Neural cell (in vitro differentiated cells): ENCODE results near the gene RBAK. TPM values are rescaled to one million over a fixed set of nuclear protein-coding genes. Genes with fewer than 3 reads are reported as not detected.

Experiments
- H2AFZ ChIP-seq: fragments of 200-600, 300-800 bp; sonication (generic), shearing (Covaris generic); 2 replicates; pipeline ENCODE4 v1.6.0; 2014; ENCODE audit warnings: low read depth, mild to moderate bottlenecking, antibody characterized with exemption, low read length, moderate library complexity
- H3F3A ChIP-seq: fragments of 200-600 bp; shearing (Covaris generic); 2 replicates; pipeline ENCODE4 v1.6.1; 2016; ENCODE audit warnings: mild to moderate bottlenecking, moderate library complexity, mixed read lengths, antibody characterized with exemption, low read length; ENCODE audit not compliant: insufficient read depth, poor library complexity, severe bottlenecking
- H3K27ac ChIP-seq: fragments of 200-600, 300-800 bp; sonication (generic), shearing (Covaris generic); 2 replicates; pipeline ENCODE4 v1.5.1; 2014; ENCODE audit warnings: mild to moderate bottlenecking, low read length, moderate library complexity
- H3K27me3 ChIP-seq: fragments of 300-800, 200-600 bp; sonication (generic), shearing (Covaris generic); 2 replicates; pipeline ENCODE4 v1.6.0; 2014; ENCODE audit warnings: mild to moderate bottlenecking, low read depth, low read length, moderate library complexity; ENCODE audit not compliant: insufficient read depth
- H3K36me3 ChIP-seq: fragments of 300-800, 200-600 bp; sonication (generic), shearing (Covaris generic); 2 replicates; pipeline ENCODE4 v1.5.1; 2014; ENCODE audit warnings: mild to moderate bottlenecking, antibody characterized with exemption, low read length, moderate library complexity; ENCODE audit not compliant: insufficient read depth
- H3K4me2 ChIP-seq: fragments of 300-800, 200-600 bp; sonication (generic), shearing (Covaris generic); 2 replicates; pipeline ENCODE4 v1.6.0; 2014; ENCODE audit warnings: mild to moderate bottlenecking, low read length
- H3K4me3 ChIP-seq: fragments of 300-800, 200-600 bp; sonication (generic), shearing (Covaris generic); 2 replicates; pipeline ENCODE4 v1.5.1; 2014; ENCODE audit warnings: mild to moderate bottlenecking, low read length, moderate library complexity
- H3K79me2 ChIP-seq: fragments of 200-600 bp; shearing (Covaris generic); replicated peaks from 2 replicates; pipeline ENCODE4 v1.6.0; 2014; ENCODE audit warnings: mild to moderate bottlenecking, low read length, moderate library complexity; ENCODE audit not compliant: insufficient read depth
- H3K9ac ChIP-seq: fragments of 300-800, 200-600 bp; sonication (generic), shearing (Covaris generic); 2 replicates; pipeline ENCODE4 v1.6.1; 2016; ENCODE audit warnings: mild to moderate bottlenecking, low read length, mixed read lengths
- H3K9me2 ChIP-seq: fragments of 200-600 bp; shearing (Covaris generic); 2 replicates; pipeline ENCODE4 v1.6.1; 2016; ENCODE audit warnings: mild to moderate bottlenecking, low read length, mixed read lengths; ENCODE audit not compliant: insufficient read depth
- H3K9me3 ChIP-seq: fragments of 200-600, 300-800 bp; sonication (generic), shearing (Covaris generic); 2 replicates; pipeline ENCODE4 v1.6.1; 2016; ENCODE audit warnings: mild to moderate bottlenecking, mixed run types, low read length, moderate library complexity, mixed read lengths
- H4K20me1 ChIP-seq: fragments of 200-600 bp; shearing (Covaris generic); 2 replicates; pipeline ENCODE4 v1.6.1; 2016; ENCODE audit warnings: mild to moderate bottlenecking, mixed run types; ENCODE audit not compliant: insufficient read depth
- CTCF ChIP-seq: fragments of 450-650 bp; IDR thresholded peaks from 2 replicates; pipeline ENCODE4 v1.5.1; 2014; ENCODE audit warnings: antibody characterized with exemption, mild to moderate bottlenecking, moderate library complexity; ENCODE audit not compliant: poor library complexity, severe bottlenecking
- EP300 ChIP-seq: fragments of 450-650 bp; conservative IDR thresholded peaks from 2 replicates; pipeline ENCODE4 v1.6.1; 2014; ENCODE audit warnings: antibody characterized with exemption, mild to moderate bottlenecking, moderate library complexity; ENCODE audit not compliant: poor library complexity, severe bottlenecking
- EZH2 ChIP-seq: fragments of 200-600, 300-800 bp; shearing (Covaris generic), sonication (generic); IDR thresholded peaks from 2 replicates; pipeline ENCODE4 v1.6.1; 2014; ENCODE audit warnings: antibody characterized with exemption, low read length, borderline replicate concordance, mild to moderate bottlenecking; ENCODE audit not compliant: insufficient read depth, poor library complexity, severe bottlenecking
- MXI1 ChIP-seq: fragments of 450-650 bp; conservative IDR thresholded peaks from 2 replicates; pipeline ENCODE4 v1.6.1; 2014; ENCODE audit warnings: antibody characterized with exemption, mild to moderate bottlenecking; ENCODE audit not compliant: poor library complexity, severe bottlenecking
- POLR2AphosphoS5 ChIP-seq: IDR thresholded peaks from 2 replicates; pipeline ENCODE4 v1.6.1; 2012
- RAD21 ChIP-seq: fragments of 450-650 bp; conservative IDR thresholded peaks from 2 replicates; pipeline ENCODE4 v1.6.1; 2014; ENCODE audit warnings: antibody characterized with exemption, mild to moderate bottlenecking, moderate library complexity
- SMC3 ChIP-seq: fragments of 450-650 bp; conservative IDR thresholded peaks from 2 replicates; pipeline ENCODE4 v1.6.1; 2014; ENCODE audit warnings: antibody characterized with exemption, mild to moderate bottlenecking, moderate library complexity; ENCODE audit not compliant: poor library complexity
- TAF1 ChIP-seq: IDR thresholded peaks from 2 replicates; pipeline ENCODE4 v1.6.1; 2012; ENCODE audit warnings: low read depth
- polyA plus RNA-seq: library from polyadenylated mRNA; depleted of rRNA; stranded (reverse); fragments of >200 nt; gene quantifications from 2 replicates; pipeline ENCODE4 v1.2.3, GENCODE V29; 2014
- TF ChIP-seq, protein P1 (sequence below): IDR thresholded peaks from 2 replicates; pipeline ENCODE4 v1.6.1; 2012; ENCODE audit warnings: borderline replicate concordance

Gene RBAK
- polyA plus RNA-seq, 1 donor from 2014 or later = 12.0 TPM

GRCh38 chr7:4999369-4999950, 46.2 kb upstream of the RBAK start:
- H3K36me3 ChIP-seq = no peaks in the 10 kb centered on the region

DNA sequence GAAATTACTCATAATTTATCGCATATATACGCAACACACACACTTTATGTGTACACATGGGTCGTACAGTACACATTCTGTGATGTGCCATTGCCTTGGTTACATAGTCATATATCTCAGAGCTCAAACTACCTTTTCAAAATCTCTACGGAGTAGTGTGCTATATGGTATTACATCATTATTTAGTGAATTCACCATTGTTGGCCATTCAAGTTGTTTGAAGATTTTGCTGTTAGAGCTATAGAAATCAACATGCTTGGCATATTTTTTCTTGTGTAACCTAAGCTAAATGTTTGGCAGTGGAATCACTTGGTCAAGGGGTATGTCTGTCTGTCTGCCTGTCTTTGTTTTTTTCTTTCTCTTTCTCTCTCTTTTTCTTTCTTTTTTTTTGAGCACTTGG, 44.7 kb upstream of the RBAK start:
- Histone ChIP-seq H3K9me2 (no peaks in the 10 kb centered on the region), H3K4me2 (no peak overlapping the region), H3K9me3 (no peaks in the 10 kb centered on the region), H3K4me3 (no peak overlapping the region), H3K79me2 (no peaks in the 10 kb centered on the region), H3K27me3 (no peaks in the 10 kb centered on the region), H3K9ac (no peak overlapping the region), H3F3A (no peaks in the 10 kb centered on the region), H3K36me3 (peaks cover 3% of the 10 kb centered on the region), H2AFZ (no peak overlapping the region), H3K27ac (no peak overlapping the region), H4K20me1 (no peaks in the 10 kb centered on the region)
- TF ChIP-seq SMC3 (no peak), RAD21 (no peak), POLR2AphosphoS5 (no peak), CTCF (no peak), TAF1 (no peak), MXI1 (no peak), EZH2 (no peak)
- TF ChIP-seq, protein P1, sequence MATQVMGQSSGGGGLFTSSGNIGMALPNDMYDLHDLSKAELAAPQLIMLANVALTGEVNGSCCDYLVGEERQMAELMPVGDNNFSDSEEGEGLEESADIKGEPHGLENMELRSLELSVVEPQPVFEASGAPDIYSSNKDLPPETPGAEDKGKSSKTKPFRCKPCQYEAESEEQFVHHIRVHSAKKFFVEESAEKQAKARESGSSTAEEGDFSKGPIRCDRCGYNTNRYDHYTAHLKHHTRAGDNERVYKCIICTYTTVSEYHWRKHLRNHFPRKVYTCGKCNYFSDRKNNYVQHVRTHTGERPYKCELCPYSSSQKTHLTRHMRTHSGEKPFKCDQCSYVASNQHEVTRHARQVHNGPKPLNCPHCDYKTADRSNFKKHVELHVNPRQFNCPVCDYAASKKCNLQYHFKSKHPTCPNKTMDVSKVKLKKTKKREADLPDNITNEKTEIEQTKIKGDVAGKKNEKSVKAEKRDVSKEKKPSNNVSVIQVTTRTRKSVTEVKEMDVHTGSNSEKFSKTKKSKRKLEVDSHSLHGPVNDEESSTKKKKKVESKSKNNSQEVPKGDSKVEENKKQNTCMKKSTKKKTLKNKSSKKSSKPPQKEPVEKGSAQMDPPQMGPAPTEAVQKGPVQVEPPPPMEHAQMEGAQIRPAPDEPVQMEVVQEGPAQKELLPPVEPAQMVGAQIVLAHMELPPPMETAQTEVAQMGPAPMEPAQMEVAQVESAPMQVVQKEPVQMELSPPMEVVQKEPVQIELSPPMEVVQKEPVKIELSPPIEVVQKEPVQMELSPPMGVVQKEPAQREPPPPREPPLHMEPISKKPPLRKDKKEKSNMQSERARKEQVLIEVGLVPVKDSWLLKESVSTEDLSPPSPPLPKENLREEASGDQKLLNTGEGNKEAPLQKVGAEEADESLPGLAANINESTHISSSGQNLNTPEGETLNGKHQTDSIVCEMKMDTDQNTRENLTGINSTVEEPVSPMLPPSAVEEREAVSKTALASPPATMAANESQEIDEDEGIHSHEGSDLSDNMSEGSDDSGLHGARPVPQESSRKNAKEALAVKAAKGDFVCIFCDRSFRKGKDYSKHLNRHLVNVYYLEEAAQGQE = no peak

More at GRCh38 chr7:4999369-4999950, 46.2 kb upstream of the RBAK start:
- no peaks in the 10 kb centered on the region for H3K79me2 ChIP-seq
- no peaks in the 10 kb centered on the region for H3K27me3 ChIP-seq
- no peaks in the 10 kb centered on the region for H3K9me3 ChIP-seq
- no peaks in the 10 kb centered on the region for H3F3A ChIP-seq
- H4K20me1 ChIP-seq = no peaks in the 10 kb centered on the region
- no peak overlapping the region for H3K4me2 ChIP-seq
- TF ChIP-seq CTCF (no peak), SMC3 (no peak), EP300 (no peak), MXI1 (no peak), POLR2AphosphoS5 (no peak), EZH2 (no peak), RAD21 (no peak), TAF1 (no peak)
- TF ChIP-seq, protein P1 = no peak
- no peak overlapping the region for H3K27ac ChIP-seq
- no peak overlapping the region for H2AFZ ChIP-seq
- no peaks in the 10 kb centered on the region for H3K9me2 ChIP-seq
- H3K4me3 ChIP-seq = no peak overlapping the region
- H3K9ac ChIP-seq = no peak overlapping the region
